GM06990 (cell line): ENCODE results near the gene C2.
A peak's percentile ranks its signal among the peaks of the same experiment; 100 is the strongest.

ENCODE experiments used
- DNase-seq: peaks from one replicate; pipeline ENCODE4 v3.0.0-alpha.2; 2011; ENCODE audit not compliant: insufficient read length; ENCODE audit errors: extremely low read depth
- H3K27me3 ChIP-seq: replicated peaks from 2 replicates; pipeline ENCODE4 v1.6.0; 2011; ENCODE audit warnings: low read length; ENCODE audit not compliant: control insufficient read depth, insufficient read depth
- H3K36me3 ChIP-seq: 2 replicates; pipeline ENCODE4 v1.5.1; 2011; ENCODE audit warnings: low read length; ENCODE audit not compliant: control insufficient read depth, insufficient read depth
- H3K4me3 ChIP-seq: replicated peaks from 2 replicates; pipeline ENCODE4 v1.5.1; 2011; ENCODE audit warnings: low read depth, mild to moderate bottlenecking, control low read depth, low read length
- TF ChIP-seq, protein P1 (sequence below): IDR thresholded peaks from 2 replicates; pipeline ENCODE4 v1.5.1; 2011; ENCODE audit warnings: low read length, control low read depth, mild to moderate bottlenecking, inconsistent platforms; ENCODE audit not compliant: insufficient read depth, poor library complexity, severe bottlenecking

C2 gene

GRCh38 chr6:31896856-31897611 is 30.5 kb upstream of the C2 start:
- no peak for DNase-seq
- TF ChIP-seq, protein P1, sequence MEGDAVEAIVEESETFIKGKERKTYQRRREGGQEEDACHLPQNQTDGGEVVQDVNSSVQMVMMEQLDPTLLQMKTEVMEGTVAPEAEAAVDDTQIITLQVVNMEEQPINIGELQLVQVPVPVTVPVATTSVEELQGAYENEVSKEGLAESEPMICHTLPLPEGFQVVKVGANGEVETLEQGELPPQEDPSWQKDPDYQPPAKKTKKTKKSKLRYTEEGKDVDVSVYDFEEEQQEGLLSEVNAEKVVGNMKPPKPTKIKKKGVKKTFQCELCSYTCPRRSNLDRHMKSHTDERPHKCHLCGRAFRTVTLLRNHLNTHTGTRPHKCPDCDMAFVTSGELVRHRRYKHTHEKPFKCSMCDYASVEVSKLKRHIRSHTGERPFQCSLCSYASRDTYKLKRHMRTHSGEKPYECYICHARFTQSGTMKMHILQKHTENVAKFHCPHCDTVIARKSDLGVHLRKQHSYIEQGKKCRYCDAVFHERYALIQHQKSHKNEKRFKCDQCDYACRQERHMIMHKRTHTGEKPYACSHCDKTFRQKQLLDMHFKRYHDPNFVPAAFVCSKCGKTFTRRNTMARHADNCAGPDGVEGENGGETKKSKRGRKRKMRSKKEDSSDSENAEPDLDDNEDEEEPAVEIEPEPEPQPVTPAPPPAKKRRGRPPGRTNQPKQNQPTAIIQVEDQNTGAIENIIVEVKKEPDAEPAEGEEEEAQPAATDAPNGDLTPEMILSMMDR, result no peak

DNA sequence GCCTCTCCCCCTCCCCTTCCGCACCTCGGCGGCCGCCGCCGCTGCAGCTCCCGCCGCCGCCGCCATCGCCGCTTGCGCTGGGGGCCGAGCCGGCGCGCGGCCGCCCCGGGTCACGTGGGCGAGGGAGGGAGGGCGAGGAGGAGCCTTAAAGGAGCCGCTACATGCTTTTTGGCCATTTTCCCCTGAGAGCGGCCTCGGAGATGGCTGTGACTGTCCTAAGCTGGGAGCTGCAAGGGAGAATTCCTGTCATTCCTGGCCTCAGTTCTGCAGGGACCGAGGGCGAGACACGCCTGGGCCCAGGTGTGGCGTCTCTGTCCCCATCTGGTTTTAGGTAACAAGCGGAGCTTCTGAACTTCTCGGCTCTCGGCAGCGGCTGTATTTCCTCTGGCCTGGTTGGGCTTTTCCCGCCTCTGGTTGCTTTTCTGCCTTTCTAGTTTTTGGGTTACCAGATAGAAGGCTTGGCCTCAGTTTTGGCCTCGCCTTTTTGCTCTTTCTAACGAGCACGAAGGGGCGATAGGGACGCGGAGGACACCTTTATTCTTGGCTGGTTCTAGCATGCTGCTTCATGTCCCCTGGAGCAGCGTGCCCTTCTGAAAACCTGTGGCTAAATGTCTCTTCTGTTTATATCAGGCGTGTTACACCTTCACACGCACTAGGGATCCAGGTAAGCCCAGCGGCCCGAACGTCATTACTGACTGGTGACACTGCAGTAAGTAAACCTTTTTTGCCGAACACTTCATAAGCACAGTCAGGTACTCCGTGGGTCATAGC is 29.7 kb upstream of the C2 start, which contains the start of gene EHMT2:
Gene EHMT2, minus strand, starts transcription at position 87 of the 771 bp plus-strand sequence. Its CDS starts 21 bp downstream, at position 66.
- no peaks in the 10 kb centered on the region for H3K27me3 ChIP-seq
- DNase-seq, result peak; percentile 90
- TF ChIP-seq, protein P1, result no peak

More at GRCh38 chr6:31896856-31897611, 30.5 kb upstream of the C2 start:
- H3K27me3 ChIP-seq, result no peaks in the 10 kb centered on the region
- H3K36me3 ChIP-seq, result peaks cover 6% of the 10 kb centered on the region
- H3K4me3 ChIP-seq, result peak overlapping the region; percentile 92

GRCh38 chr6:31898383-31899011 is 29.0 kb upstream of the C2 start:
- Histone ChIP-seq H3K4me3 (peak overlapping the region; percentile 92), H3K27me3 (no peaks in the 10 kb centered on the region), H3K36me3 (no peaks in the 10 kb centered on the region; the same call in none of the 2 replicates)
- DNase-seq, result no peak
- TF ChIP-seq, protein P1, result peak; percentile 4

More for the DNA sequence above, 29.7 kb upstream of the C2 start, which contains the start of gene EHMT2:
- H3K36me3 ChIP-seq, result peaks cover 3% of the 10 kb centered on the region
- H3K4me3 ChIP-seq, result peak within 1 kb of the TSS; percentile 92

- TF ChIP-seq, protein P1, result no peak
- Histone ChIP-seq H3K27me3 (no peaks in the 10 kb centered on the region), H3K36me3 (no peaks in the 10 kb centered on the region; the same call in none of the 2 replicates), H3K4me3 (no peak overlapping the region)
- DNase-seq, result no peak
Measured at GRCh38 chr6:31899215-31899614, 28.3 kb upstream of the C2 start.

GRCh38 chr6:31899882-31900722 is 27.4 kb upstream of the C2 start:
- Histone ChIP-seq H3K27me3 (no peaks in the 10 kb centered on the region), H3K4me3 (no peak overlapping the region), H3K36me3 (no peaks in the 10 kb centered on the region; the same call in none of the 2 replicates)
- DNase-seq, result no peak
- TF ChIP-seq, protein P1, result no peak
